GM12892 (cell line): ENCODE measurements around the gene PDZRN4.

Experiments used
- POLR2A ChIP-seq: IDR thresholded peaks from 2 replicates; pipeline ENCODE4 v1.6.1; 2011; ENCODE audit warnings: low read depth, low read length, control low read depth
- POLR2AphosphoS5 ChIP-seq: IDR thresholded peaks from 2 replicates; pipeline ENCODE4 v1.6.1; 2011; ENCODE audit warnings: low read depth, low read length, control low read depth
- TAF1 ChIP-seq: IDR thresholded peaks from 2 replicates; pipeline ENCODE4 v1.6.1; 2011; ENCODE audit warnings: low read depth, mild to moderate bottlenecking, control low read depth, low read length, borderline replicate concordance

DNA sequence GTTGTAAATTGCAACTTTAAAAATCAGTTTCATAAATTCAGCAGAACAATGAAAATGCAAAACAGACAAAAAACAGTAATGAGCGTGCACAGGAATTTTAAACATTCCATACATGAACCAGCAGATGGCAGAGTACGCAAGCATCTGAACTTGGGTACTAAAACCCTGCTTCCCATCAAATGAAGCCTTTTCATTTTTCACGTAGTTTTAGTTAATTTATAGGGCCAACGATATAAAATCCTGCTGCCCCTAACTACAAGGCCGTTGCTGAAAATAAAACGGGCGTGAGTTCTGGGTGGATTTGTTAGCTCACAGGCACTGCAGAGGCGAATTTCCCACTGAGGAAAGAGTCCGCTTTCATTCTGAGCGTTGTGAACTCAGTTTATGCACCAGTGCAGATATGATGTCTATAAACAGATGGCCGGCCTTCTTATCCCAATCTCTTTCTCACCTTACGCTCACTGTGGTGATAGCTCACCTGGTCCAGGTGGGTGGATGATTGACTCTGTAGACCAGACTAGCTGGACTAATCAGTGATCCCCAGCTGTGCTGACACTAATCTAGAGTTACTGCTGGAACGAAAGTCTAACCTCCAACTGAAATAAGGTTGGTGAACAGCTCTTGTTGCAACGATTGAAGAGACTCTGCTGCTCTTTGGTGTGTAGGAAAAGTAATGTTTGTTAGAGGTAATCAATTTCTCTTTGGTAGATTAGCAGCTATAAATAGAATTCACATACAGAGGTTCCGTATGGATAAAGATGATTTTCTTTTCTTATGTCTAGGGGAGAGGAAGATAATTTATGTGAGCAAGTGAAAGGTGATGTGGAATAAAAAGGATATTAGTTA, 89.2 kb downstream of the PDZRN4 start:
- TF ChIP-seq TAF1 (no peak), POLR2A (no peak), POLR2AphosphoS5 (no peak)
